ENCODE measurements around the gene SOWAHA.

SOWAHA gene

DNA sequence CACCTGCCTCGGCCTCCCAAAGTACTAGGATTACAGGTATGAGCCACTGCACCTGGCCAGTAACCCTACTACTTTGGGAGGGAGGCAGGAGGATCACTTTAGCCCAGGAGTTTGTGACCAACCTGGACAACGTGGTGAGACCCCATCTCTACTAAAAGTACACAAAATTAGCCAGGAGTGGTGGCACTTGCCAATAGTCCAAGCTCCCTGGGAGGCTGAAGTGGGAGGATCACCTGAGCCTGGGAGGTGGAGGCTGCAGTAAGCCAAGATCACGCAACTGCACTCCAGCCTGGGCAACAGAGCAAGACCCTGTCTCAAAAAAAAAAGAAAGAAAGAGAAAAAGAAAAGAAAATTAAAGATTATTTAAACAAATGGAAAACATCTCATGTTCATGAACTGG, 42.9 kb downstream of the SOWAHA start:
- DNase-seq: no peak

DNA sequence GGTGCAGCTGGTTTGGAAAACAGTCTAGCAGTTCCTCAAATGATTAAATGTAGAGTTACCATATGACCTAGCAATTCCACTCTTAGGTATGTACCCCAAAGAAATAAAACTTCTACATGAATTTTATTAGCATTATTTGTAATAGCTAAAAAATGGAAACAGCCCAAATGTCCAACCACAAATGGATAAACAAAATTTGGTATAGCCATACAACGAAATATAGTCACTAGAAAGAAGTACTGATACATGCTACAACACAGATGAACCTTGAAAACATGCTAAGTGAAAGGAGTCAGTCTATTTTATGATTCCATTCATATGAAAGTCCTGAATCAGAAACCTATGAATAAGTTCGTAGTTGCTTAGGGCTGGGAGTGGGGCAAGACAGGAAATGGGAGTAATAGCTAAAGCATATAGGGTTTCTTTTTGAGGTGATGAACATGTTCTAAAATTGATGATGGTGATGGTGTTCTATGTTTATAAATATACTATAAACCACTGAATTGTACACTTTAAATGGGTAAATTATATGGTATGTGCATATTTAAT, 46.9 kb downstream of the SOWAHA start:
- DNase-seq: no peak

DNA sequence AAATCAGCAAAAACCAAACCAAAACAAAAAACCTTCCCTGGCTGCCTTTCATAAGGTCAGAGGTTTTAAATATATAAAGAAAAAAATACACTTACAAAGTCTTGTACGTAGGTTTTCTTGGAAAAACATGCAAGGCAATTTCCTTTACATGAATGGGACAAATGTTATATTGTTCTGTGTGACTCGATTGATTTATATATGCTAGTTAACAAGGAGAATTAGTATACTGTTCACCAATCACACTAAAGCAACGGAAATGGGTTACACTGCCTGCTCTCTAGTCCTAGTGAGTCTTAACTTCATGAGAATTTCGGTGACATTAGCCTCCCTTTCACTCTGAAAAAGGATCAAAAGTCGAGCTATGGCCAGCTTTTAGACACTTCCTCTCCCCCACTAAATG, 47.6 kb downstream of the SOWAHA start:
- DNase-seq: no peak

DNA sequence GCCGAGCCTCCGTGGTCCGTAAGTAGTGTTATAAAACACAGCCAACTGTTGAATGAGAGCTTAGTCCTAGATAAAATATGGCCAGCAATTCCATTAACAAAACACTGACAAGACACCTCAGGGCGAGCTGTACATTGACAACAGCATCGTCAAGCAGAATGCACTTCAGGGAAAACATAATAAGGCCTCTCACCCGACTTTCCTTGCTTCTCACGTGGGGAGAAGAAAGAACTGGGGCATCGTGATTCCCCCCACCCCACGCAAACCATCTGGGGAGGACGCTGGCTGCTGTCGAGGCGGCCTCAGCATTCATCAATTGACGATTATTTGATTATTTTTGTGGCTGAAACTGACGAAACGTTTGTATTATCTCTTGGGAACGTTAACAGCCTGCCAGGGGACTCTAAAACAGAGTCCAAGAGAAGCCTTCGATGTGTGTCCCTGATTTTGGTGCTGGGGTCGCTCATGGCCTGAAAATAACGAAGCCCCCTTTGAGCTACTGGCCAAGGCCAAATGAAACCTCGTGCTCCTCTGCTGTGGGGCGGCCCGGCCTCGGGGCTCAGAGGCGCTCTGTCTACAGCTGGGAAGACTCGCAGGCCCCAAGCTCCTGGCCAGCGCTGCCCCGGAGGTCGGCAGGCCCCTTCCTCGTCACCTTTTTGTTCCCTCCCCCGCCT, 52.7 kb downstream of the SOWAHA start:
- no peak for DNase-seq
